ENCODE measurements around the gene HDAC1.

Gene HDAC1

GRCh38 chr1:32346532-32347157 lies 54.8 kb downstream of the HDAC1 start:
- no peak for DNase-seq (ENCODE audit: low read depth)
- H3K4me3 ChIP-seq (ENCODE audit: low read depth, low read length): no peak overlapping the region
- TF ChIP-seq, protein P1, sequence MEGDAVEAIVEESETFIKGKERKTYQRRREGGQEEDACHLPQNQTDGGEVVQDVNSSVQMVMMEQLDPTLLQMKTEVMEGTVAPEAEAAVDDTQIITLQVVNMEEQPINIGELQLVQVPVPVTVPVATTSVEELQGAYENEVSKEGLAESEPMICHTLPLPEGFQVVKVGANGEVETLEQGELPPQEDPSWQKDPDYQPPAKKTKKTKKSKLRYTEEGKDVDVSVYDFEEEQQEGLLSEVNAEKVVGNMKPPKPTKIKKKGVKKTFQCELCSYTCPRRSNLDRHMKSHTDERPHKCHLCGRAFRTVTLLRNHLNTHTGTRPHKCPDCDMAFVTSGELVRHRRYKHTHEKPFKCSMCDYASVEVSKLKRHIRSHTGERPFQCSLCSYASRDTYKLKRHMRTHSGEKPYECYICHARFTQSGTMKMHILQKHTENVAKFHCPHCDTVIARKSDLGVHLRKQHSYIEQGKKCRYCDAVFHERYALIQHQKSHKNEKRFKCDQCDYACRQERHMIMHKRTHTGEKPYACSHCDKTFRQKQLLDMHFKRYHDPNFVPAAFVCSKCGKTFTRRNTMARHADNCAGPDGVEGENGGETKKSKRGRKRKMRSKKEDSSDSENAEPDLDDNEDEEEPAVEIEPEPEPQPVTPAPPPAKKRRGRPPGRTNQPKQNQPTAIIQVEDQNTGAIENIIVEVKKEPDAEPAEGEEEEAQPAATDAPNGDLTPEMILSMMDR (IDR thresholded peaks at IDR 0.05; ENCODE audit: insufficient read depth, low read depth, low read length, missing control alignments): no peak

DNA sequence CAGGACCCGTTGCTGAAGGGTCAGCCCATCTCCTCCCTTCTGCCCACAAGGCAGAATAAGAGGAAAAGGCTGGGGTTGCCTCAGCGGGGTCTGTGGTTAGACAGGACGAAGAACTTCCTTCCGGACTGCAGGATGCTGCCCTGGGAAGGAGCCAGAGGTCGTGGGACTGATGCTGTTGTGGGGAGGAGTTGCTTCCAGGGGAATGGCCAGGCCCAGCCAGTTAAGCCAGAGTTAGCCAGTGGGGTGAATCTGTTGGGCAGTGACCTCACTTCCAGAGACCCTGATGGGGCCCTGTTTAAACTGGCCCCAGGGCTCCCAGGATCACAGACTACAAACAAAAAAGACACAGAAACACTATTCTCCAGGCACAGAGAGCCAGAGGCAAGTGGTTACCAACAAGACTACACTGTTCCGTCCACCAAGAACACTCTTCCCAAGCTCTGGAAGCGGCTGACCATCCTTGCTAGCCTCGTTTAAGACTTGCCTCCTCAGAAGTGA lies 57.4 kb downstream of the HDAC1 start:
- H3K4me3 ChIP-seq (ENCODE audit: low read depth, low read length): no peak overlapping the region
- no peak for DNase-seq (ENCODE audit: low read depth)
- TF ChIP-seq, protein P1 (IDR thresholded peaks at IDR 0.05; ENCODE audit: insufficient read depth, low read depth, low read length, missing control alignments): no peak

GRCh38 chr1:32350785-32351398 lies 59.0 kb downstream of the HDAC1 start:
- TF ChIP-seq, protein P1 (IDR thresholded peaks at IDR 0.05; ENCODE audit: insufficient read depth, low read depth, low read length, missing control alignments): peak; percentile 61
- H3K4me3 ChIP-seq (ENCODE audit: low read depth, low read length): peak overlapping the region; percentile 52
- peak; percentile 90 for DNase-seq (ENCODE audit: low read depth)

- DNase-seq (ENCODE audit: low read depth): peak; percentile 97
- H3K4me3 ChIP-seq (ENCODE audit: low read depth, low read length): peak overlapping the region; percentile 52
- TF ChIP-seq, protein P1 (IDR thresholded peaks at IDR 0.05; ENCODE audit: insufficient read depth, low read depth, low read length, missing control alignments): no peak
Measured at GRCh38 chr1:32351399-32352238, 59.7 kb downstream of the HDAC1 start.

GRCh38 chr1:32352239-32352745 lies 60.4 kb downstream of the HDAC1 start:
- peak overlapping the region; percentile 52 for H3K4me3 ChIP-seq (ENCODE audit: low read depth, low read length)
- TF ChIP-seq, protein P1 (IDR thresholded peaks at IDR 0.05; ENCODE audit: insufficient read depth, low read depth, low read length, missing control alignments): no peak
- no peak for DNase-seq (ENCODE audit: low read depth)

- no peak overlapping the region for H3K4me3 ChIP-seq (ENCODE audit: low read depth, low read length)
- TF ChIP-seq, protein P1 (IDR thresholded peaks at IDR 0.05; ENCODE audit: insufficient read depth, low read depth, low read length, missing control alignments): no peak
- DNase-seq (ENCODE audit: low read depth): no peak
Measured at GRCh38 chr1:32352831-32353383, 61.0 kb downstream of the HDAC1 start.
